Breast epithelium (tissue), 3 donors: ENCODE data around the gene ARMC9.

ENCODE experiments used
- CTCF ChIP-seq, 3 donors: fragments of 450-650 bp; IDR thresholded peaks; one replicate each; pipeline ENCODE4 v1.5.1; 2016 to 2017; ENCODE audit warnings: antibody characterized with exemption in 3 of 3, mild to moderate bottlenecking in 3 of 3, moderate library complexity in 3 of 3
- POLR2A ChIP-seq: fragments of 450-650 bp; IDR thresholded peaks from one replicate; pipeline ENCODE4 v1.6.1; 2016; ENCODE audit warnings: antibody characterized with exemption, mild to moderate bottlenecking, moderate library complexity
- POLR2AphosphoS5 ChIP-seq, 3 donors: sonication (generic); formaldehyde crosslinking; IDR thresholded peaks; one replicate each; pipeline ENCODE4 v1.6.1; 2017; ENCODE audit warnings: antibody characterized with exemption in 3 of 3

- TF ChIP-seq CTCF (IDR thresholded peaks at IDR 0.05) = no peak
- TF ChIP-seq POLR2A = no peak
- TF ChIP-seq POLR2AphosphoS5 (IDR thresholded peaks at IDR 0.05) = no peak
Measured at GRCh38 chr2:231387904-231388724, 189.7 kb downstream of the ARMC9 start.
